Panc1 (cell line): Measurements from ENCODE around the gene MYLK3. TPM values are rescaled to one million over a fixed set of nuclear protein-coding genes. Genes with fewer than 3 reads are reported as not detected.
"Not testable (repeated sequence)": the region's sequence is repeated elsewhere in the genome, so short reads cannot be mapped to it uniquely, and the experiment has no call there.

Experiments used
- ATAC-seq: fragments of 200-7000 bp; cut with Tn5 transposase; 2 replicates; pipeline ENCODE4 v1.9.1; 2020; ENCODE audit warnings: mild to moderate bottlenecking, moderate library complexity
- BruUV-seq: library from RNA; stranded (reverse); fragments of 400-500 nt; replicated peaks from 2 replicates; lab custom pipeline; 2021; lab: Mats Ljungman, UMichigan
- CTCF ChIA-PET: fragments of 300-600 bp; sonication (Branson Sonifier 250); formaldehyde crosslinking; loops from one replicate; lab custom pipeline; 2022; ENCODE audit warnings: antibody characterized with exemption; lab: Charles Lee
- POLR2A ChIA-PET: fragments of 300-600 bp; sonication (Branson Sonifier 250); formaldehyde crosslinking; loops from one replicate; lab custom pipeline; 2022; ENCODE audit warnings: antibody characterized with exemption; lab: Charles Lee
- DNase-seq: peaks from one replicate; pipeline ENCODE4 v3.0.0-alpha.2; 2010; ENCODE audit warnings: low read depth, low spot score
- H3K27ac ChIP-seq: 2 replicates; pipeline ENCODE4 v1.5.1; 2011; ENCODE audit warnings: mild to moderate bottlenecking, low read length, inconsistent platforms
- H3K27me3 ChIP-seq: fragments of 200-500 bp; sonication (Bioruptor generic); 2 replicates; pipeline ENCODE4 v1.6.0; 2014; ENCODE audit warnings: low read length, inconsistent platforms; ENCODE audit not compliant: control insufficient read depth, insufficient read depth
- H3K36me3 ChIP-seq: fragments of 200-500 bp; sonication (Bioruptor generic); 2 replicates; pipeline ENCODE4 v1.5.1; 2014; ENCODE audit warnings: inconsistent platforms, mild to moderate bottlenecking, low read length, moderate library complexity; ENCODE audit not compliant: control insufficient read depth, insufficient read depth
- H3K4me1 ChIP-seq: 2 replicates; pipeline ENCODE4 v1.5.1; 2011; ENCODE audit warnings: inconsistent platforms, mild to moderate bottlenecking, low read length, moderate library complexity; ENCODE audit not compliant: control insufficient read depth, insufficient read depth
- H3K4me3 ChIP-seq, 2 experiments: 2 replicates each; pipeline ENCODE4 v1.5.1; 2011 to 2012; ENCODE audit warnings: low read depth in 2 of 2, low read length in 2 of 2, mild to moderate bottlenecking in 2 of 2, inconsistent platforms in 1 of 2, moderate library complexity in 1 of 2
- H3K9me3 ChIP-seq: fragments of 200-500 bp; sonication (Bioruptor generic); 2 replicates; pipeline ENCODE4 v1.5.1; 2014; ENCODE audit warnings: low read depth, mild to moderate bottlenecking, inconsistent platforms, low read length, moderate library complexity; ENCODE audit not compliant: control insufficient read depth, insufficient read depth
- CTCF ChIP-seq: fragments of 450-650 bp; IDR thresholded peaks from 2 replicates; pipeline ENCODE4 v1.5.1; 2017; ENCODE audit warnings: mild to moderate bottlenecking
- POLR2AphosphoS5 ChIP-seq: IDR thresholded peaks from 2 replicates; pipeline ENCODE4 v1.6.1; 2012; ENCODE audit warnings: mild to moderate bottlenecking, low read depth, low read length, moderate library complexity
- REST ChIP-seq, 2 experiments: IDR thresholded peaks; 2 replicates each; pipeline ENCODE4 v1.6.1; 2011 to 2012; ENCODE audit warnings: low read depth in 2 of 2, control low read depth in 1 of 2, low read length in 1 of 2, mild to moderate bottlenecking in 1 of 2, moderate library complexity in 1 of 2; ENCODE audit not compliant: insufficient read depth in 1 of 2
- SIN3A ChIP-seq: IDR thresholded peaks from 2 replicates; pipeline ENCODE4 v1.6.1; 2012; ENCODE audit warnings: low read depth, mild to moderate bottlenecking, low read length, moderate library complexity, borderline replicate concordance; ENCODE audit not compliant: insufficient read depth
- TCF7L2 ChIP-seq: IDR thresholded peaks from 2 replicates; pipeline ENCODE4 v1.6.1; 2011; ENCODE audit warnings: mild to moderate bottlenecking, low read depth, low read length, inconsistent platforms
- in situ Hi-C: cut with HindIII; loops from 2 replicates; pipeline ENCODE4 v1.10.0; 2016; ENCODE audit warnings: low sequenced_read_pairs, low pct_unique_long_range_greater_than_20kb
- intact Hi-C: fragments of 100-400 bp; cut with micrococcal nuclease; formaldehyde crosslinking; loops from one replicate; pipeline ENCODE4 v1.10.0; 2022; ENCODE audit not compliant: unreplicated experiment
- total RNA-seq: library from RNA; stranded (reverse); gene quantifications from one replicate; pipeline ENCODE4 v1.2.1, GENCODE V29; 2021; ENCODE audit not compliant: unreplicated experiment

The MYLK3 gene
- total RNA-seq, 1 experiment from 2014 or later = 0.31 TPM

- TF ChIP-seq SIN3A (no peak), CTCF (no peak), TCF7L2 (no peak), POLR2AphosphoS5 (no peak), REST (IDR thresholded peaks at IDR 0.05; ENCODE audit: insufficient read depth in 1 of 2, low read depth in 2 of 2, low read length in 1 of 2) (no peak)
- Histone ChIP-seq H3K4me3 (no peak overlapping the region), H3K27ac (no peak overlapping the region), H3K4me1 (no peaks in the 10 kb centered on the region; the same call in 1 of the 2 replicates), H3K36me3 (no peaks in the 10 kb centered on the region), H3K27me3 (no peaks in the 10 kb centered on the region), H3K9me3 (no peaks in the 10 kb centered on the region; the same call in 1 of the 2 replicates)
- ChIA-PET CTCF (no interaction called here), POLR2A (no interaction called here)
- in situ Hi-C loops (no loop called here), intact Hi-C loops (no loop called here)
- DNase-seq (no peak), ATAC-seq (no peak)
- no TSS peak for BruUV-seq
Observed at GRCh38 chr16:46785076-46785845, 37.1 kb upstream of the MYLK3 start.

GRCh38 chr16:46784569-46784968 is 36.4 kb upstream of the MYLK3 start:
- H3K4me1 ChIP-seq, POLR2A ChIA-PET, H3K36me3 ChIP-seq, H3K4me3 ChIP-seq, ATAC-seq, H3K27ac ChIP-seq, BruUV-seq, H3K27me3 ChIP-seq, DNase-seq, intact Hi-C loops, H3K9me3 ChIP-seq, CTCF ChIA-PET, in situ Hi-C loops: not testable (repeated sequence)

- CTCF ChIA-PET = no interaction called here
- no peaks in the 10 kb centered on the region for H3K36me3 ChIP-seq
- H3K4me3 ChIP-seq = no peak overlapping the region
- in situ Hi-C loops (no loop called here), intact Hi-C loops (no loop called here)
- H3K9me3 ChIP-seq = no peaks in the 10 kb centered on the region; the same call in 1 of the 2 replicates
- no TSS peak for BruUV-seq
- H3K27me3 ChIP-seq = no peaks in the 10 kb centered on the region
- POLR2A ChIA-PET = no interaction called here
- no peak for TF ChIP-seq CTCF
- TF ChIP-seq TCF7L2 = no peak
- no peak for TF ChIP-seq REST (IDR thresholded peaks at IDR 0.05; ENCODE audit: insufficient read depth in 1 of 2, low read depth in 2 of 2, low read length in 1 of 2)
- TF ChIP-seq POLR2AphosphoS5 = no peak
- TF ChIP-seq SIN3A = no peak
- ATAC-seq (no peak), DNase-seq (no peak)
- no peaks in the 10 kb centered on the region; the same call in 1 of the 2 replicates for H3K4me1 ChIP-seq
- H3K27ac ChIP-seq = no peak overlapping the region
Observed at GRCh38 chr16:46783800-46784199, 35.7 kb upstream of the MYLK3 start.
